Activated CD4-positive, alpha-beta T cell treated with anti-CD3 and anti-CD28 coated beads for 4 hours (primary cell): ENCODE results near the gene MRPS22.
A peak's percentile ranks its signal among the peaks of the same experiment; 100 is the strongest.

ENCODE experiments used
- DNase-seq, 2 donors: peaks; one replicate each; pipeline ENCODE4 v3.0.0-alpha.2; 2020

The MRPS22 gene

DNA sequence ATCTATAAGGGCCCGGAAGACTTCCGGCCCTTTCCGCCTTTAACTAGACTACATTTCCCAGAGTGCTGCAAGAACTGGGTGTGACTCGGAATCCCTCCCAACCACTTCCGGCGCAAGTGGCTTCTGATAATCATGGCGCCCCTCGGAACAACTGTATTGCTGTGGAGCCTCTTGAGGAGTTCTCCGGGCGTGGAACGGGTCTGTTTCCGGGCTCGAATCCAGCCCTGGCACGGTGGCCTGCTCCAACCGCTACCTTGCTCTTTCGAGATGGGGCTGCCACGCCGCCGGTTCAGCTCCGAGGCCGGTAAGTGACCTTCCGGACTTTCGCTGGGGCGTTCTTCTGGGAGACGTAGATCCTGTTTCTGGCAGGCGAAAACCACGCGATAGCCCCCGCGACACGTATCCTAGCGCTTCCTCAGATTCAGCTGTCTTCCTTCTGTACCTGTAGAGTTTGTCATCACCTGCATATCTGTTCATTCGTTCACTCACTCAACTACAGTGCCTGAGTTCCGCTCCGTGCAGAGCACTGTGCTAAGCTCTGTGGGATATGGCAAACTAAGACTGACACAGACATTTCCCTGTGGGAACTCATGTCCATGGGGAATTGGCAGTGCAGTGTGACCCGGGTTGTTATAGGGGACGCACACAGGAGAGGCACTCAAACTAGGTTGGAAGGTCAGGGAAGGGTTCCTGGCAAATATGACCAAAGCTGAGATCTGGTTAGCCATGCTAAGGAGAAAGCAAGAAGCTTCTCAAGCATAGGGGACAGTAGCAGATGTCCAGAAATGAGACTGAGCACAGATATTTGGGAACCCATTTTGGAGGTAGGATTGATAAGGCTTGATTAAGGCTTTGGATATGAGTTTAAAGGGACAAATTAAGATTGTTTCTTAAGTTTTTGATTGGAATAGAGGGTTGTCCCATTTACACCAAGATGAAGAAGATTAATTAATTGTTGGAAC is at the start of gene MRPS22:
TSS of gene MRPS22 (plus strand) at position 126 of the 962 bp plus-strand sequence. CDS start at position 133, 7 bp downstream.
- DNase-seq, result peak; percentile 77 to 79

DNA sequence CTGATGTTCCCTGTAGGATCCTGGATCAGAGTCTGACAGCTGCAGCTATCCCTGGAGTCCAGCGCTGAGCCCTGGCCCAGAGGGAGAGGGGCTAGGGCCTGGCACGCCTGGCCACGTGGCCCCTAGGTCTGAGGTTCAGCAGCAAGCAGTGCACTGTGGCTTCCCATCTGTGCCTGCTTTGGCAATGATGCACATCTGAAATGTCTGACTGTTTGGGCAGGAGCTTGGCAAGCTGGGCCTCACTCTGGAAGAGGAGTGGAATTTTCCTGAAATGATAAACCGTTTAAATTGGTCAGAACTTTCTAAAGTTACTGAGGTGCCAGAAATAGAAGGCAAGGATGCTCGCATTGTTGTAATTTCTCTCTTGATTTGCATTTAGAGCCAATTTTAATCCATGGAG is 48.8 kb upstream of the MRPS22 start:
- DNase-seq, result no peak

GRCh38 chr3:139296141-139296718 is 47.6 kb upstream of the MRPS22 start:
- DNase-seq, result no peak

DNA sequence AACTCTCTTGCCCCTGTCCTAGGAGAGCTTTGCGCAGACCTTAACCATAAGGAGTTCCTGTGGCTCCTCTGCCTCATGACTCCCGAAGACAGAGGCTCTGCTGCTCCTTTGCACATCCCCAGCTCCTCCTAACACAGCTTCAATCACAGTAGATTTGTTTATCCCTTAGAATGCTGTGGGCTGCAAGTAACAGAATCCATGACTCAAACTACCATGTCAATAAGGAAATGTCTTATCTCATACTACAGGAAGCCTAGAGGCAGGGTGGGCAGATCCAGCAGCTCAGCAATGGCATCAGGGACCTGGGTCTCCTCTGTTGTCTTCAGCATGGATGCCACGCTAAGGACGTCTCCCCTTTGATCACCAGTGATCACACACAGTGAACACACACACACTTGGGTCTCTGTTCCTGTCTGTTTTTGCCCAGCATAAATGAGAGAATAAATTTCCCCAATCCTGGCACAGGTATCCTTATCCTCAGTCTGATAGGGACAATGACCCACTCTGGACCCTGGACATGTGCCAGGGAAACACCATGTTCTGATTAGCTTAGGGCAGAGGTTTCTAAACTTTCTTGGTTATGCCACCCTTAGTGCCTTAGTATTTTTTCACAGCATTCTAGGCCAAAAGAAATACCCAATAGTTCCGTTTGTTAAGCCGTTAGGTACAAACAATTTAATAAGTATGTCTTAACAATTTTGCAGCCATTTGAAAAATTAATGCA is 46.1 kb upstream of the MRPS22 start:
- DNase-seq, result no peak

GRCh38 chr3:139299261-139300132 is 44.3 kb upstream of the MRPS22 start:
- DNase-seq, result no peak

DNA sequence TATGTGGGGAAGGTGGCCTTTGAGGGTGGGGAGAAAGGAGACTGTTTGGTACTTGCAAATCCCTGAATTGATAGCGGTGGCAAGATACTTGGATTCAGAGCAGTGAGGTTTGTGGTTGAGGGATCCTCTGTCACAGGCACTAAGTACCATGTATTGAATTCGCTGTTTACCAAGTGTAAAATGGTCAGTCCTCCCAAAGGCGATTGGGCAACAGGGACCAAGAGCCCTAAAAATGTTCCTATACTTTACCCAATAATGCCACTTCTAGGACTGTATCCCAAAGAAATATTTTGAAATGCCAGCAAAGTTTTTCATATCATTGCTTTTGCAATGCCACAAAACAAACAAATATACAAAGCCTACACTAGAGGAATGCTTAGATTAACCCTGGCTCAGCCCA is 43.4 kb upstream of the MRPS22 start:
- no peak for DNase-seq

- DNase-seq, result no peak
Observed at GRCh38 chr3:139301183-139301582, 42.6 kb upstream of the MRPS22 start.

DNA sequence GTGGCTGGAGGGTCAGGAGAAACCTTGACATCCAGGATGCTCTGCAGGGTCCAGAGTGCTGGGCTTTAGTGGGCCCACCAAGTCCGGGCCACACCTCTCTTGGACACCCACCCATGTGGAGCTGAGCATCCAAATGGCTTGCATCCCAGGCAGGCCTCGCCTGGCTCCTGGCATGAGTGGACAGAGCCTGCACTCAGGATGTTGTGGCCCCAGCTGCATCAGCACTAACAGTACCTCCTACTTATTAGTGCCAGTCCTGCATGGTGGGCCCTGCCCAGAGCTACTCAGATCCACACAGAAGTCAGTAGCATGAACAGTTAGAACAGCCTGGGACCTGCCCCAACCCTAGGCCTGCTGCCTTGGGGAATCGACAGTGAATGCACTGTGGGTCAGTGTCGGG is 42.2 kb upstream of the MRPS22 start:
- no peak for DNase-seq

DNA sequence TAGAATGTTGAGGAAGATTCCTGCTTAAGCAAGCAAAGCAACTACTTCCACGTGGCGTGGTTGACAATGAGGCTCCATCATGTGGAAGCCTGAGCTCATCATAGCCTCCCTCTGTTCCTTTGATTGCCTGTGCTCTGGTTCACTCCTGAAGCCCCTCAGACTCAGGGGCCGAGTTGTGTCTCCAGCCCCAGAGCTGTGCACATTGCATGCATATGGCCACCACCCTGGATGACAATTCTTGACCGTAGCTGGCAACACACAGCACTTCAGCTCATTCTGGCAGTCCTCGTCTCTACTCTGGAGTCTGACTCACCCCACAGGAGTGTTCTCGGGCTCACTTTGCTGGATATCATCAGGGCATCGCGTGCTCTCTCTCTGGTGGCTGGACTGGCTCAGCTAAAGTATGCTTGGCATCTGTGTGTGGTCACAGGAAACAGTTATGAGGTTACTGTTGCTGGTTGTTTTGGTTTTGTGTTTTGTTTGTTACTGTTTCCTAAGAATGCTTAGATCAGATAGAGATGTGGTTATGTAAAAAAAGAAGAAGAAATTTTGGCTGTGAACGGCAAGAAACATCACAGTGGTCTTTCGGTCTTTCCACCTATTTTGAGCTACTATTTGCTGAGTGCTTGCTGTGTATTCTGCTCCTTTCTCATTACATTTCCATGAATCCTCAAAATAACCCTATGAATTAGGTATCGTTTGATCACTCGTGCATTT is 41.6 kb upstream of the MRPS22 start:
- DNase-seq, result no peak

DNA sequence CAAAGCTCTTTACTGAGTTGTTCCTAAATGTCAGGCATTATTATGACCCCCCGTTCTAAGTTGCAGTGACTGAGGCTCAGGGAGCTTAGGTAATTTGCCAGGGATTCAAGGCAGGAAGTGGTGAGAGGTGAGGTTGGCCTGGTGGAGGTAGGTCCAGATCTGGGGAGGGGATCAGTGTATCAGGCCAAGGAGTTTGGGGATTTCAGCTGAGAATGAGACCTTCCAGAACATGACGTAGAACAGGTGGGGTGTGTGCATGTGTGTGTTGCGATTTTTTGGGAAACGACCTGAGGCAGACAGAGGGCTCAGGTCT is 41.1 kb upstream of the MRPS22 start:
- DNase-seq, result no peak

DNA sequence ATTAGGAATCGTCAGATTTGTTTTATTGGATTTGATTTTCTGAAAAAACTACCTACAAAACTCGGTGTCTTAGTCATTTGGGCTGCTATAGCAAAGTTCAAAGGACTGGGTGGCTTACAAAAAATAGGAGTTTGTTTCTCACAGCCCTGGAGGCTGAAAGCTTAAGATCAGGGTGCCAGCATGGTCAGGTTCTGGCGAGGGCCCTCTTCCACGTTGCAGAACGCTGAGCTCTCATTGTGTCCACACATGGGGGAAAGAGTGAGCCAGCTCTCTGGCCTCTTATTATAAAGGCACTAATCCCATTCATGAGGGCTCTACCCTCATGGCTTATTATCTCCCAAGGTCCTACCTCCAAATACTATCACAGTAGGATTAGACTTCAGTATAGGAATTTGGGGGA is 40.6 kb upstream of the MRPS22 start:
- DNase-seq, result no peak

GRCh38 chr3:139304383-139304782 is 39.4 kb upstream of the MRPS22 start:
- no peak for DNase-seq

- no peak for DNase-seq
Observed at GRCh38 chr3:139306078-139306477, 37.7 kb upstream of the MRPS22 start.

DNA sequence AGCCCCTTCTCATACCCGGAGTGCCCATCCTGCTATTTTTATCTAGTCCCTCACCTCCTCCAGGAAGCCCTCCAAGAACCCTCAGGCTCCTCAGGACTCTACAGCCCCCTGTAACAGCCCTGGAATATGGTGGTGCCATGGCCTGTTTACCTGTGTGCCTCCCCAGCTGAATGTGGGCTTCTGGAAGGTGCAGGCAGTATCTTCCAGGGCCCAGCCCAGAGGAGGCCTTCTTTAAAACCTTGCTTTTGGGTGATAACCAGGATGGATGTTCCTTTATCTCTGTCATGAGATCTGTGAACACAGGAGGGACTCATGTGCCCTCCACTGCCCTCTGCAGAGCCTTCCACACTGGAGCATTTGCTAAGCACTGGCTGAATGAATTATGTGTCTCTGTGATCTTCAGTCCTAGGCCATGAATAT is 36.7 kb upstream of the MRPS22 start:
- DNase-seq, result no peak

DNA sequence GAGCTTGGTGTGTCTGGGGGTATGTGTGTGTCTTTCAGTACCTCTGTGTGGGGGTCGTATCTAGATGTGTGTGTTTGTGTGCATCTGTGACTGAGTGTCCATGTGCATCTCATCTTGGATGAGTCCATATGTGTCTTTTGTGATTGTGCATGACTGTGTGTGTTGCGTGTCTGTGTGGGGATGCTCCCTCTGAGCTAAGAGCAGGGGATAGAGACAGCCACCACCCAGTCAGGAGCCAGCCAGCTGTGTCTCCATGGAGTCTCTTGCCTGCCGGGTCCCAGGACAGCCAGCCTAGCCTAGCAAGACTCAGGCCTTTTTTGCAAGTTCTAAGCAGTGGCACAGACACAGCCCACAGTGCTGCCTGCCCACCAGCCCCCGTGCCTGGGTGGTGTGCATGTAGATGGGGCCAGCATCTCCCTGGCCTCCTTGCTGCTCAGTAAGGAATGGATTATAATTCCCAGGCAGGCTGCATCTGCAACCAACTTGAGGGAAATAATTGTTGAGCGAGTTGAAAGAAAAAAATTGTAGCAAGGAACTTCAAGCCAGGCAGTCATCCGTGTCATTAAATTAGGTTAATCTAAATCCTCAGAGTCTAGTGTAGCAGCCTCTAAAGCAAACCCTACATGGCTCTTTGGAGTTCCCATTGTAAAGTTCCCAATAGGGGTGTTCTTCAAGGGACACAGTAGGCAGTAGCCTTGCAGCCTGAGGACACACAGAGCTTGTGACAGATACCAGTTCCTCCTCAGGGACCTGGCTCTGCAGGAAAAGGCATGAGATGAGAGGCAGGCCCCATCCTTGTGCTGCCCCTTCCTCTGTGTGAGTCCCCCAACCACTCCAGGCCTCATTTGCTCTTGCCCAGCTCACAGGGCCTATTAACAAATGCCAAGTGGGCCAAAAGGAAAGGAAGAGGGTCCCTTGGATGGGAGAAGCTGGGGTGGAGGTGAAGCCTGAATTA is 35.9 kb upstream of the MRPS22 start:
- no peak for DNase-seq

DNA sequence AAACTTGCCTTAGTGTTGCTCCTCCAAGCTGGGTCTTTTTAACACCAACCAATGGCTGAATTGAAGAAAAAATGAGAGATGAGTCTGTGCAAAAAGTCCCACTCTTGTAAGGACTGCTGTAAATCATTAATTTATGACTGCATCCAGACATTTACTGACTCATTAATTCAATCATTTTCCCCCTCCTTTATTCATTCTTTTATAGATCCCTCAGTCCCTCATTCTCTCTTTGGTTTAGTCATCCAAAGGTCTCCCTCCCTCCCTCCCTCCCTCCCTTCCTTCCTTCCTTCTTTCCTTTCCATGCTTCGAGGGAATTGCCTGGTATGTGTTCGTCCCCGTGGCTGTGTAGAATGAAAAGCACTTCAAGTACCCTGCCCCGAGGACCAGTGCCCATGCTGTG is 35.3 kb upstream of the MRPS22 start:
- DNase-seq, result no peak

- no peak for DNase-seq
Observed at GRCh38 chr3:139309061-139309591, 34.7 kb upstream of the MRPS22 start.

GRCh38 chr3:139309880-139310279 is 33.9 kb upstream of the MRPS22 start:
- DNase-seq, result no peak

DNA sequence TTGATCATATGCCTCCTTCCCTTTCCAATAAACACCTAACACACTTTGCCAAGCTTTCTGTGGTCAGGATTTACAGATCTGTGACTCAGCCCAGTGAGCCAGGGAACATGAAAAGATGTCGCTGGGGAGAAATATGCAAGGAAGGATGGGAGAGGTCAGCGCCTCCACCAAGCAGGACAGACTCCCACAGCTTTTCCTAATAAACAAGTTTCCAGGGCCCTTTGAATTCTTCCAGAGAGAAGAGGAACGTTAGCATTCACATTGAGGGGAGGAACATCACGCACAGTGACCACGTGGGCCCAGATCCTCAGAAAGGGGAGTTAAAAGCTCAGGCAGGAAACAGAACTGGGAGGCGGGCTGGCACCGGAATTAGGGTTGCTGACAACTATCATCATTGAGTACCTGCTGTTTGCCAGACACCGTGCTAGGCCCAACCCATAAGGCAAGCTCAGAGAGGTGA is 33.3 kb upstream of the MRPS22 start:
- DNase-seq, result no peak

GRCh38 chr3:139311557-139311956 is 32.3 kb upstream of the MRPS22 start:
- no peak for DNase-seq

GRCh38 chr3:139312416-139312815 is 31.4 kb upstream of the MRPS22 start:
- DNase-seq, result no peak
